Upper lobe of left lung (tissue), 6 donors: Measurements from ENCODE around the gene MAST4. TPM values are rescaled to one million over a fixed set of nuclear protein-coding genes. Genes with fewer than 3 reads are reported as not detected.
"Not testable (repeated sequence)": the region's sequence is repeated elsewhere in the genome, so short reads cannot be mapped to it uniquely, and the experiment has no call there.

Experiments
- ATAC-seq, 2 donors: fragments of 200-7000 bp; cut with Tn5 transposase; one replicate each; pipeline ENCODE4 v1.9.1; 2022; ENCODE audit warnings: mild to moderate bottlenecking in 2 of 2, moderate library complexity in 2 of 2; ENCODE audit not compliant: low FRiP score in 2 of 2
- DNase-seq, 2 donors: peaks; one replicate each; pipeline ENCODE4 v3.0.0-alpha.2; 2019 to 2020
- H3K27ac ChIP-seq, 4 donors: fragments of 200-600 bp; sonication (generic); one replicate each; pipeline ENCODE4 v1.5.1; 2016 to 2019
- H3K27me3 ChIP-seq, 4 donors: fragments of 200-600 bp; sonication (generic); one replicate each; pipeline ENCODE4 v1.5.1; 2017 to 2019
- H3K36me3 ChIP-seq, 4 donors: fragments of 200-600 bp; sonication (generic); one replicate each; pipeline ENCODE4 v1.5.1; 2016 to 2019
- H3K4me1 ChIP-seq, 4 donors: fragments of 200-600 bp; sonication (generic); one replicate each; pipeline ENCODE4 v1.5.1; 2018 to 2019
- H3K4me3 ChIP-seq, 4 donors: fragments of 200-600 bp; sonication (generic); one replicate each; pipeline ENCODE4 v1.5.1; 2017 to 2019; ENCODE audit warnings: mild to moderate bottlenecking in 2 of 4, moderate library complexity in 1 of 4
- H3K9me3 ChIP-seq, 4 donors: fragments of 200-600 bp; sonication (generic); one replicate each; pipeline ENCODE4 v1.5.1; 2018 to 2019
- EP300 ChIP-seq, 4 donors: sonication (generic); formaldehyde crosslinking; IDR thresholded peaks; one replicate each; pipeline ENCODE4 v1.5.1; 2017; ENCODE audit warnings: antibody characterized with exemption in 4 of 4, control low read depth in 2 of 4
- POLR2A ChIP-seq, 4 donors: fragments of 450-650 bp; IDR thresholded peaks; one replicate each; pipeline ENCODE4 v1.5.1; 2016 to 2017; ENCODE audit warnings: antibody characterized with exemption in 4 of 4, mild to moderate bottlenecking in 2 of 4
- POLR2AphosphoS5 ChIP-seq, 2 donors: sonication (generic); formaldehyde crosslinking; IDR thresholded peaks; one replicate each; pipeline ENCODE4 v1.5.1; 2017; ENCODE audit warnings: antibody characterized with exemption in 2 of 2
- WGBS, 2 donors: methylation state at CpG; one replicate each; pipeline ENCODE4 v1.1.5; 2017 to 2018; 5-methylcytosine and 5-hydroxymethylcytosine counted together
- total RNA-seq, 6 donors: library from RNA; depleted of rRNA in 4 of 6; stranded (reverse); fragments of >200 nt in 4 of 6; gene quantifications; one replicate each; pipeline versions ENCODE4 v1.1.0 to v1.2.1, GENCODE V29; 2016 to 2021
- TF ChIP-seq, protein P1 (sequence below), 6 experiments: fragments of 450-650 bp in 4 of 6; fragments of 200-600 bp in 2 of 6; sonication (generic) in 2 of 6; IDR thresholded peaks; one replicate each; pipeline ENCODE4 v1.5.1; 2016 to 2019; ENCODE audit warnings: antibody characterized with exemption in 6 of 6
- donor health status: DM: no; HTN: no; CAD: no; lungs with moderate emphysema.
- donor health status: DM: no; HTN: yes; CAD: no; lungs with severe emphysema.

The MAST4 gene
- total RNA-seq, 6 donors from 2014 or later = 44.8 to 229 (median 66.4) TPM

DNA sequence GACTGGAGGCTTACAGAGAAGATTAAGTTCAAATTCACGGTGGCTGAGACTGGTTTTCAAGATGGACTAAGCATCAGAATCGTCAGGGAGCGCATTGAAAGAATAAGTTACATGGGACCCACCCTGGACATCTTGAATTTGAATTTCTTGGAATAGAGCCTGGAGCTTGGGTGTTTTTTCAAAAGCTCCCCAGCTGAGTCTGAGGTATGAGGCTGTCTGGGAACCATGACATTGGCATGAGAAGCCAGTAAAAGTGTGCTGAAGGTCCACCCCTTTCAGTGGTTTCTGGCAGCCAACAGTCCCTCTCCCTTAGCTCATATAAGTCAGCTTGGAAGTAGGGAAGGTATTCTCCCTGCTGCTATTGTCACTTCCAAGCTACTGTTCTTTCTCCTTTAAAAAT, 97.8 kb downstream of the MAST4 start:
- DNase-seq (no peak), ATAC-seq (no peak)
- Histone ChIP-seq H3K9me3 (no peaks in the 10 kb centered on the region), H3K27ac (no peak overlapping the region), H3K27me3 (no peaks in the 10 kb centered on the region), H3K4me3 (no peak overlapping the region), H3K36me3 (no peaks in the 10 kb centered on the region), H3K4me1 (no peaks in the 10 kb centered on the region)
- TF ChIP-seq EP300 (IDR thresholded peaks at IDR 0.05) (no peak), POLR2A (IDR thresholded peaks at IDR 0.05) (no peak), POLR2AphosphoS5 (IDR thresholded peaks at IDR 0.05) (no peak)
- TF ChIP-seq, protein P1, sequence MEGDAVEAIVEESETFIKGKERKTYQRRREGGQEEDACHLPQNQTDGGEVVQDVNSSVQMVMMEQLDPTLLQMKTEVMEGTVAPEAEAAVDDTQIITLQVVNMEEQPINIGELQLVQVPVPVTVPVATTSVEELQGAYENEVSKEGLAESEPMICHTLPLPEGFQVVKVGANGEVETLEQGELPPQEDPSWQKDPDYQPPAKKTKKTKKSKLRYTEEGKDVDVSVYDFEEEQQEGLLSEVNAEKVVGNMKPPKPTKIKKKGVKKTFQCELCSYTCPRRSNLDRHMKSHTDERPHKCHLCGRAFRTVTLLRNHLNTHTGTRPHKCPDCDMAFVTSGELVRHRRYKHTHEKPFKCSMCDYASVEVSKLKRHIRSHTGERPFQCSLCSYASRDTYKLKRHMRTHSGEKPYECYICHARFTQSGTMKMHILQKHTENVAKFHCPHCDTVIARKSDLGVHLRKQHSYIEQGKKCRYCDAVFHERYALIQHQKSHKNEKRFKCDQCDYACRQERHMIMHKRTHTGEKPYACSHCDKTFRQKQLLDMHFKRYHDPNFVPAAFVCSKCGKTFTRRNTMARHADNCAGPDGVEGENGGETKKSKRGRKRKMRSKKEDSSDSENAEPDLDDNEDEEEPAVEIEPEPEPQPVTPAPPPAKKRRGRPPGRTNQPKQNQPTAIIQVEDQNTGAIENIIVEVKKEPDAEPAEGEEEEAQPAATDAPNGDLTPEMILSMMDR (IDR thresholded peaks at IDR 0.05) = no peak
- 89 to 90% methylated on average over 3 of the region's 3 CpGs for WGBS, 2 donors

DNA sequence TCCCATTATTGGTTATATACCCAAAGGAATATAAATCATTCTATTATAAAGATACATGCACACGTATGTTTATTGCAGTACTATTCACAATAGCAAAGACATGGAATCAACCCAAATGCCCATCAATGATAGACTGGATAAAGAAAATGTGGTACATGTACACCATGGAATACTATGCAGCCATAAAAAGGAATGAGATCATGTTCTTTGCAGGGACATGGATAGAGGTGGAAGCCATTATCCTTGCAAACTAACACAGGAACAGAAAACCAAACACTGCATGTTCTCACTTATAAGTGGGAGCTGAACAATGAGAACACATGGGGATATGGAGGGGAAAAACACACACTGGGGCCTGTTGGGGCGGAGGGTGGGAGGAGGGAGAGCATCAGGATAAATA, 99.6 kb downstream of the MAST4 start:
- not testable (repeated sequence) for ATAC-seq, H3K27me3 ChIP-seq, H3K4me1 ChIP-seq, H3K9me3 ChIP-seq, H3K4me3 ChIP-seq, H3K27ac ChIP-seq, DNase-seq, H3K36me3 ChIP-seq
- WGBS, 2 donors = 96 to 97% methylated on average over 2 of the region's 2 CpGs

DNA sequence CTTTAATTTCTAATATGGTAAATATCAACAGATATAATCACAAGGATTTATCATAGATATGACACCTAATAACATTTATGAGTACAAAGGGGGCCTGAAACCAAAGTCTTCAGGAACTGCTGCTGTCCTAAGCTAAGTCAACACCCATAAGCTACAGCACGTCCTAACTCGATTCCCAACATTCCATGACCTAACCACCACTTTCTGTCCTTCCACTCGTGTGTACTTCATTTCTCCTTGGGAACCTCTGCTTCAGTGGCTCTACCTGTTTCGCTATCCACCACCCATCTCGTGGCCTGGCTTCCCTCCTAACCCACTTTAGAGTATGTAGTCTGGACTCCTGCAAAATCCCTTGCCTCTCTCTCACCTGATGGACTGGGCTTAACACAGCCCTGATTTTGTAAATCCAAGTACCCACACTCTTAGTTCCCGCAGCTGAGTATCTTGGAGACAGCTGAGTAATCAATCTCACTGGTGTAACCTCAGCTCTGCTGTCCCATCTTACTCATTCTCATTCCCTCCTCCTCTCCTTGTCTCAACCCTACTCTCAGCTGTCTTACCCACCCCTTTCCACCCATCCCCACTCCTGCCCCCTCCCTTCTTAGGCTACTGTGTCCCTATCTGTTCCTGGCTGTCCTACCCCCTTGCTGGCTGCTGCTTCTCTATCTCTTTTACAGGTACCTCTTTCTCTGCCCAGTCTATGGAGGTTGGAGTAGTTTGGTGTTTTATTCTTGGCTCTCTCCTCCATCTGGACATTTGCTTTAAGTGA, 101.8 kb downstream of the MAST4 start:
- no peak for TF ChIP-seq POLR2AphosphoS5 (IDR thresholded peaks at IDR 0.05)
- TF ChIP-seq EP300 (IDR thresholded peaks at IDR 0.05) = no peak
- no peak for TF ChIP-seq POLR2A (IDR thresholded peaks at IDR 0.05)
- TF ChIP-seq, protein P1 (IDR thresholded peaks at IDR 0.05) = no peak
- Histone ChIP-seq H3K4me1 (no peaks in the 10 kb centered on the region), H3K4me3 (no peak overlapping the region), H3K9me3 (no peaks in the 10 kb centered on the region), H3K27ac (no peak overlapping the region), H3K27me3 (no peaks in the 10 kb centered on the region), H3K36me3 (no peaks in the 10 kb centered on the region)
- 68 to 83% methylated on average over 6 of the region's 6 CpGs for WGBS, 2 donors
- no peak for DNase-seq
- ATAC-seq = no peak

DNA sequence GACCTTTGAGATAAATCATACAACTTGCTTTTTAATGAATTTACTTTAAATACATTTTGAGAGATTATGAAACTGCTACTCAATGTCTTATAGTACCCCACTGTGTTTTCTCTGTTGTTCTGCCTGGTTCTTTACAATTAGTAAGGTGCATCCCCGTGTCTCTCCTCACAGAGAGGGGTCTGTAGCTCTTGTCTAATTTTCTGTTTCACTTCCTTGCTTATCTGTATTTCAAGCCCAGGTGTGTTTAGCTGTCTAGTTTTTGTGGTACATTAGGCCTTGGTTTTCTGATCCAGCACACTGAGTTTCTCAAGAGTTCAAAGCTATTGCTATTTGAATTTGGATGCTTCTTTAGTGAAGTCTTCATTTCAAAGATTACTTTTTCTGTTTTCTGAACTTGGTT, 105.1 kb downstream of the MAST4 start:
- WGBS, 2 donors = 91 to 96% methylated on average over 1 of the region's 1 CpG
- ATAC-seq (no peak), DNase-seq (no peak)
- no peak overlapping the region for H3K27ac ChIP-seq
- H3K4me1 ChIP-seq = peaks cover 8 to 14% (median 10%) of the 10 kb centered on the region in 4 donors
- H3K36me3 ChIP-seq = no peaks in the 10 kb centered on the region
- no peak overlapping the region for H3K4me3 ChIP-seq
- TF ChIP-seq EP300 (IDR thresholded peaks at IDR 0.05) = no peak
- no peaks in the 10 kb centered on the region for H3K27me3 ChIP-seq
- H3K9me3 ChIP-seq = no peaks in the 10 kb centered on the region

DNA sequence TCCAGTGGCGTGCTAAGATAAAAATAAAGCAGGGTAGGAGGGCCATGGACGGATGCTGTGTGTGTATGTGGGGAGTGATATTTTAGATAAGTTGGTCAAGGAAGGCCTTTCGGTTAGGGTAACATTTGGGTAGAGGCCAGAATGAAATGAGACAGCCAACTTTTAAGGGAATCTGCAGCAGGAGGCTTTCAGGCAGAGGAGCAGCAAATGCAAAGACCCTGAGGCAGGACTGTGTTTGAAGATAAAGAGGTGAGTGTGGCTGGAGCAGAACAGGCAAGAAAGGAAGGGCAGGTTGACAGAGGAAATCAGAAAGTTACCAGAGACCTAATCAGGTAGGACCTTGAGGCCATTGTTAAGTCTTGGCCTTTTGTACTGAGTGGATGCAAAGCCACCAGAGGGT, 106.2 kb downstream of the MAST4 start:
- H3K4me1 ChIP-seq = peaks cover 8 to 14% (median 10%) of the 10 kb centered on the region in 4 donors
- ATAC-seq = no peak
- H3K9me3 ChIP-seq = no peaks in the 10 kb centered on the region
- TF ChIP-seq, protein P1 (IDR thresholded peaks at IDR 0.05) = no peak
- TF ChIP-seq POLR2A (IDR thresholded peaks at IDR 0.05) (no peak), EP300 (IDR thresholded peaks at IDR 0.05) (no peak), POLR2AphosphoS5 (IDR thresholded peaks at IDR 0.05) (no peak)
- H3K36me3 ChIP-seq = no peaks in the 10 kb centered on the region
- H3K4me3 ChIP-seq = no peak overlapping the region
- no peak for DNase-seq
- 80 to 87% methylated on average over 3 of the region's 3 CpGs for WGBS, 2 donors
- H3K27ac ChIP-seq = no peak overlapping the region
- H3K27me3 ChIP-seq = no peaks in the 10 kb centered on the region
